Measurements from ENCODE around the gene SHB. TPM values are rescaled to one million over a fixed set of nuclear protein-coding genes. Genes with fewer than 3 reads are reported as not detected.

Gene SHB
- total and polyA plus RNA-seq, 2 of the 8 experiments (the other 6 are each of a cell fraction or from before 2014, with no cell fraction given) = 4.1 to 12.6 TPM

- Histone ChIP-seq H4K5ac (ENCODE audit: insufficient read length, low read depth, low read length) (no peak overlapping the region), H3K9ac (replicated peaks in 1 of 4; ENCODE audit: extremely low read depth in 1 of 4, low read depth in 3 of 4, low read length in 3 of 4) (no peak overlapping the region), H3K4me1 (replicated peaks in 1 of 4; ENCODE audit: control insufficient read depth in 3 of 4, insufficient read depth in 4 of 4, low read length in 3 of 4) (peaks cover 0 to 39% (median 15%) of the 10 kb centered on the region in 4 experiments; a peak in 5 of 7 replicates), H3K79me1 (ENCODE audit: low read depth, low read length) (peaks cover 2% of the 10 kb centered on the region; the same call in 1 of the 2 replicates), H2BK15ac (ENCODE audit: low read length) (peak overlapping the region; percentile 32; the same call in 1 of the 2 replicates), H2BK120ac (replicated peaks; ENCODE audit: low read depth, low read length) (no peak overlapping the region), H3K79me2 (ENCODE audit: control insufficient read depth in 1 of 2, insufficient read depth in 2 of 2, low read length in 2 of 2) (no peaks in the 10 kb centered on the region), H2AK5ac (ENCODE audit: low read depth, low read length) (no peak overlapping the region), H3K4ac (replicated peaks; ENCODE audit: insufficient read length, low read depth, low read length) (no peak overlapping the region), H2BK5ac (ENCODE audit: low read depth, low read length) (peak overlapping the region; percentile 79), H2BK20ac (ENCODE audit: low read length) (0 out of 2 replicates have a peak overlapping the region, but pooled peaks have one; percentile 77), H3K27me3 (replicated peaks in 1 of 4; ENCODE audit: control insufficient read depth in 3 of 4, extremely low read depth in 1 of 4, insufficient read depth in 3 of 4, low read length in 3 of 4) (no peaks in the 10 kb centered on the region), H4K20me1 (replicated peaks in 1 of 2; ENCODE audit: control insufficient read depth in 1 of 2, insufficient read depth in 2 of 2, low read length in 2 of 2) (peaks cover 0 to 3% of the 10 kb centered on the region in 2 experiments), H4K91ac (replicated peaks; ENCODE audit: insufficient read length, low read length) (peak overlapping the region; percentile 46), H3K27ac (ENCODE audit: low read depth, low read length) (no peak overlapping the region; the same call in 1 of the 2 replicates), H3K14ac (ENCODE audit: insufficient read length) (no peak overlapping the region), H3K4me2 (ENCODE audit: insufficient read depth in 1 of 2, low read depth in 2 of 2, low read length in 2 of 2) (no peak overlapping the region), H3K23me2 (ENCODE audit: low read depth, low read length) (no peaks in the 10 kb centered on the region), H2BK12ac (ENCODE audit: low read depth, low read length) (peak overlapping the region; percentile 62; the same call in 1 of the 2 replicates), H3K18ac (ENCODE audit: extremely low read depth, low read length) (0 out of 2 replicates have a peak overlapping the region, but pooled peaks have one; percentile 51), H3K9me3 (ENCODE audit: insufficient read depth in 2 of 2, low read depth in 1 of 2, low read length in 1 of 2) (no peaks in the 10 kb centered on the region), H4K8ac (ENCODE audit: extremely low read depth, insufficient read depth, low read length) (no peak overlapping the region), H2AFZ (ENCODE audit: low read length) (no peak overlapping the region), H3K4me3 (ENCODE audit: extremely low read depth in 1 of 4, insufficient read depth in 2 of 4, low read depth in 3 of 4, low read length in 4 of 4) (no peak overlapping the region), H3K36me3 (ENCODE audit: control insufficient read depth in 2 of 4, insufficient read depth in 4 of 4, low read length in 3 of 4) (no peaks in the 10 kb centered on the region; a peak in 1 of 8 replicates), H3K23ac (ENCODE audit: insufficient read length) (no peak overlapping the region), H3K56ac (replicated peaks; ENCODE audit: insufficient read length, low read depth, low read length) (no peak overlapping the region)
- 90% methylated on average over 14 of the region's 14 CpGs; no CpG with 5 or more reads in 1 of the 2 experiments for WGBS, 2 experiments (ENCODE audit: extremely low coverage in 1 of 2, insufficient coverage in 1 of 2, insufficient read length in 1 of 2, insufficient replicate concordance in 2 of 2, low coverage in 1 of 2, low lambda C conversion rate in 2 of 2, missing lambda C conversion rate in 1 of 2)
- ChIA-PET CTCF (ENCODE audit: partially characterized antibody) (interaction anchor here (0.6 to 3.1 kb wide), 8 partner anchors 8 to 550 kb away, joined by 3 to 29 read pairs (median 4); no protein-coding TSS in a partner anchor), POLR2A (ENCODE audit: partially characterized antibody) (no interaction called here)
- TF ChIP-seq CTCF (IDR thresholded peaks at IDR 0.05; ENCODE audit: control extremely low read depth in 1 of 3, insufficient read depth in 1 of 3, low read depth in 1 of 3, low read length in 3 of 3) (no peak), CBX8 (IDR thresholded peaks at IDR 0.05; ENCODE audit: borderline replicate concordance, low read depth, low read length) (no peak), CHD2 (IDR thresholded peaks at IDR 0.05; ENCODE audit: low read length) (no peak), USF2 (IDR thresholded peaks at IDR 0.05; ENCODE audit: low read length) (peak; percentile 48)
- DNase-seq (ENCODE audit: low read depth in 1 of 2, low spot score in 2 of 2) (no peak), FAIRE-seq (no peak)
Observed at GRCh38 chr9:37923118-37923795, 145.8 kb downstream of the SHB start.
